ENCODE results near the gene ASB2. TPM values are rescaled to one million over a fixed set of nuclear protein-coding genes. Genes with fewer than 3 reads are reported as not detected.

ASB2 gene
- total RNA-seq, 1 experiment from 2014 or later: not detected

- DNase-seq: no peak
- H4K20me1 ChIP-seq (ENCODE audit: insufficient read depth): no peaks in the 10 kb centered on the region
- BruUV-seq (replicated peaks): no TSS peak
- H3K27ac ChIP-seq: no peak overlapping the region
- POLR2A ChIA-PET (ENCODE audit: unreplicated experiment): no interaction called here
- H3K9me3 ChIP-seq (ENCODE audit: insufficient read depth, low read depth): no peaks in the 10 kb centered on the region
- H3K27me3 ChIP-seq (ENCODE audit: insufficient read depth, low read depth): no peaks in the 10 kb centered on the region
- H3K9me2 ChIP-seq (ENCODE audit: insufficient read depth): no peaks in the 10 kb centered on the region
- H3K4me3 ChIP-seq: no peak overlapping the region
- no peak for TF ChIP-seq CTCF (conservative IDR thresholded peaks at IDR 0.05)
- TF ChIP-seq EZH2 (IDR thresholded peaks at IDR 0.05; ENCODE audit: low read depth): no peak
- H3K79me2 ChIP-seq (ENCODE audit: low read depth): no peaks in the 10 kb centered on the region
- CTCF ChIA-PET: no interaction called here
- H3K4me1 ChIP-seq (replicated peaks; ENCODE audit: insufficient read depth): no peaks in the 10 kb centered on the region
- no peak overlapping the region for H3K4me2 ChIP-seq
- intact Hi-C loops (cut with micrococcal nuclease; ENCODE audit: unreplicated experiment): no loop called here
- H3F3A ChIP-seq (ENCODE audit: insufficient read depth, low read depth): no peaks in the 10 kb centered on the region
- H3K36me3 ChIP-seq (ENCODE audit: low read depth): no peaks in the 10 kb centered on the region
- no peak overlapping the region for H2AFZ ChIP-seq
These were observed 4.3 kb upstream of the ASB2 start for GRCh38 chr14:93980456-93981201.

- no peak overlapping the region for H3K27ac ChIP-seq
- H4K20me1 ChIP-seq (ENCODE audit: insufficient read depth): no peaks in the 10 kb centered on the region
- no peaks in the 10 kb centered on the region for H3K36me3 ChIP-seq (ENCODE audit: low read depth)
- ChIA-PET CTCF (no interaction called here), POLR2A (ENCODE audit: unreplicated experiment) (no interaction called here)
- no peaks in the 10 kb centered on the region for H3K27me3 ChIP-seq (ENCODE audit: insufficient read depth, low read depth)
- H3K9me2 ChIP-seq (ENCODE audit: insufficient read depth): no peaks in the 10 kb centered on the region
- DNase-seq: no peak
- H3K79me2 ChIP-seq (ENCODE audit: low read depth): no peaks in the 10 kb centered on the region
- H3K9me3 ChIP-seq (ENCODE audit: insufficient read depth, low read depth): no peaks in the 10 kb centered on the region
- H2AFZ ChIP-seq: no peak overlapping the region
- intact Hi-C loops (cut with micrococcal nuclease; ENCODE audit: unreplicated experiment): no loop called here
- no TSS peak for BruUV-seq (replicated peaks)
- H3F3A ChIP-seq (ENCODE audit: insufficient read depth, low read depth): no peaks in the 10 kb centered on the region
- H3K4me3 ChIP-seq: no peak overlapping the region
- H3K4me1 ChIP-seq (replicated peaks; ENCODE audit: insufficient read depth): no peaks in the 10 kb centered on the region
- TF ChIP-seq CTCF (conservative IDR thresholded peaks at IDR 0.05) (no peak), EZH2 (IDR thresholded peaks at IDR 0.05; ENCODE audit: low read depth) (no peak)
- no peak overlapping the region for H3K4me2 ChIP-seq
These were observed 2.4 kb upstream of the ASB2 start for GRCh38 chr14:93978735-93979134.

- TF ChIP-seq CTCF (conservative IDR thresholded peaks at IDR 0.05) (no peak), EZH2 (IDR thresholded peaks at IDR 0.05; ENCODE audit: low read depth) (no peak)
- ChIA-PET POLR2A (ENCODE audit: unreplicated experiment) (no interaction called here), CTCF (no interaction called here)
- H4K20me1 ChIP-seq (ENCODE audit: insufficient read depth): no peaks in the 10 kb centered on the region
- no peak overlapping the region for H3K4me2 ChIP-seq
- intact Hi-C loops (cut with micrococcal nuclease; ENCODE audit: unreplicated experiment): no loop called here
- no peaks in the 10 kb centered on the region for H3K9me3 ChIP-seq (ENCODE audit: insufficient read depth, low read depth)
- H2AFZ ChIP-seq: no peak overlapping the region
- H3K36me3 ChIP-seq (ENCODE audit: low read depth): no peaks in the 10 kb centered on the region
- BruUV-seq (replicated peaks): no TSS peak
- H3K4me3 ChIP-seq: no peak overlapping the region
- no peaks in the 10 kb centered on the region for H3K27me3 ChIP-seq (ENCODE audit: insufficient read depth, low read depth)
- no peaks in the 10 kb centered on the region for H3K9me2 ChIP-seq (ENCODE audit: insufficient read depth)
- no peaks in the 10 kb centered on the region for H3F3A ChIP-seq (ENCODE audit: insufficient read depth, low read depth)
- H3K79me2 ChIP-seq (ENCODE audit: low read depth): no peaks in the 10 kb centered on the region
- H3K4me1 ChIP-seq (replicated peaks; ENCODE audit: insufficient read depth): no peaks in the 10 kb centered on the region
- no peak for DNase-seq
- H3K27ac ChIP-seq: no peak overlapping the region
These were observed 1.6 kb upstream of the ASB2 start for GRCh38 chr14:93977790-93978581.

All from PC-9 (cell line).